BJ (cell line): ENCODE results near the gene SAMD14. TPM values are rescaled to one million over a fixed set of nuclear protein-coding genes. Genes with fewer than 3 reads are reported as not detected.
A peak's percentile ranks its signal among the peaks of the same experiment; 100 is the strongest.

Experiments used
- CTCF ChIA-PET: fragments of 350-600 bp; formaldehyde crosslinking; extraction: SDS; loops from one replicate; lab custom pipeline; 2021; ENCODE audit warnings: antibody characterized with exemption, inconsistent platforms; lab: Yijun Ruan, JAX
- POLR2A ChIA-PET: fragments of 300-600 bp; sonication (Branson Sonifier 250); formaldehyde crosslinking; extraction: SDS; loops from one replicate; lab custom pipeline; 2021; ENCODE audit warnings: antibody characterized with exemption; lab: Charles Lee
- DNase-seq: peaks from one replicate; pipeline ENCODE4 v3.0.0-alpha.2; 2011; ENCODE audit warnings: low read depth
- H3K27me3 ChIP-seq: 2 replicates; pipeline ENCODE4 v1.6.0; 2011; ENCODE audit warnings: low read length; ENCODE audit not compliant: control insufficient read depth, insufficient read depth
- H3K36me3 ChIP-seq: 2 replicates; pipeline ENCODE4 v1.5.1; 2011; ENCODE audit warnings: low read length; ENCODE audit not compliant: control insufficient read depth, insufficient read depth
- H3K4me3 ChIP-seq: 2 replicates; pipeline ENCODE4 v1.5.1; 2011; ENCODE audit warnings: low read depth, mild to moderate bottlenecking, control low read depth, low read length
- polyA plus RNA-seq: library from polyadenylated mRNA; depleted of rRNA; stranded (reverse); fragments of >200 nt; gene quantifications from 2 replicates; pipeline ENCODE4 v1.2.3, GENCODE V29; 2011
- TF ChIP-seq, protein P1 (sequence below): IDR thresholded peaks from 2 replicates; pipeline ENCODE4 v1.5.1; 2011; ENCODE audit warnings: low read depth, mild to moderate bottlenecking, control low read depth, inconsistent platforms, low read length, moderate library complexity; ENCODE audit not compliant: insufficient read depth

The SAMD14 gene
- polyA plus RNA-seq, 1 experiment = 5.3 TPM

GRCh38 chr17:50088952-50089825, 40.8 kb downstream of the SAMD14 start:
- H3K4me3 ChIP-seq = no peak overlapping the region
- TF ChIP-seq, protein P1, sequence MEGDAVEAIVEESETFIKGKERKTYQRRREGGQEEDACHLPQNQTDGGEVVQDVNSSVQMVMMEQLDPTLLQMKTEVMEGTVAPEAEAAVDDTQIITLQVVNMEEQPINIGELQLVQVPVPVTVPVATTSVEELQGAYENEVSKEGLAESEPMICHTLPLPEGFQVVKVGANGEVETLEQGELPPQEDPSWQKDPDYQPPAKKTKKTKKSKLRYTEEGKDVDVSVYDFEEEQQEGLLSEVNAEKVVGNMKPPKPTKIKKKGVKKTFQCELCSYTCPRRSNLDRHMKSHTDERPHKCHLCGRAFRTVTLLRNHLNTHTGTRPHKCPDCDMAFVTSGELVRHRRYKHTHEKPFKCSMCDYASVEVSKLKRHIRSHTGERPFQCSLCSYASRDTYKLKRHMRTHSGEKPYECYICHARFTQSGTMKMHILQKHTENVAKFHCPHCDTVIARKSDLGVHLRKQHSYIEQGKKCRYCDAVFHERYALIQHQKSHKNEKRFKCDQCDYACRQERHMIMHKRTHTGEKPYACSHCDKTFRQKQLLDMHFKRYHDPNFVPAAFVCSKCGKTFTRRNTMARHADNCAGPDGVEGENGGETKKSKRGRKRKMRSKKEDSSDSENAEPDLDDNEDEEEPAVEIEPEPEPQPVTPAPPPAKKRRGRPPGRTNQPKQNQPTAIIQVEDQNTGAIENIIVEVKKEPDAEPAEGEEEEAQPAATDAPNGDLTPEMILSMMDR = no peak
- no peak for DNase-seq
- H3K36me3 ChIP-seq = peaks cover 15% of the 10 kb centered on the region
- POLR2A ChIA-PET = no interaction called here
- no peaks in the 10 kb centered on the region for H3K27me3 ChIP-seq
- CTCF ChIA-PET = interaction anchor here (2.6 kb wide), 1 partner anchor 92 kb away, joined by 39 read pairs; the partner anchor contains the start of gene DLX3

DNA sequence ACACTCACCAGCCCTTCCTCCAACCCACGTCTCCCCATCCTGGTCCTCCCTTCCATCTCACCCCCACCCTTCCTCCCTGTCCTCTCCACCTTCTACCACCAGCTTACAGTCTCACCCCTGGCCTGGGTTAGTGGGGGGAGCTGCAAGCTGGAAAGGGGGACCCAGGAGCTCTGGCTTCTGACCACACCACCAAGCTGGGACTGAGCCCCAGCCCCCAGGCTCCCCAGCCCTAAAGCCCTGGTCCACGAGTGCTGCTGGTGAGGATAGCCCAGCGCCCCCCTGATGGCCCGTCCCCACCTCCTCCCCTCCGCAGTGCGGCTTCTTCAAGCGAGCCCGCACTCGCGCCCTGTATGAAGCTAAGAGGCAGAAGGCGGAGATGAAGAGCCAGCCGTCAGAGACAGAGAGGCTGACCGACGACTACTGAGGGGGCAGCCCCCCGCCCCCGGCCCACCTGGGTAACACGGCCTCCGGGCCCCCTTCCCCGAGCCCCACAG, 42.0 kb downstream of the SAMD14 start:
- peaks cover 15% of the 10 kb centered on the region for H3K36me3 ChIP-seq
- H3K4me3 ChIP-seq = no peak overlapping the region
- ChIA-PET POLR2A (no interaction called here), CTCF (interaction anchor here (0.5 to 2.7 kb wide), 36 partner anchors 8 to 662 kb away, joined by 3 to 102 read pairs (median 6); partner anchors contain the start of genes DLX3, ITGA3 and SAMD14)
- TF ChIP-seq, protein P1 = no peak
- H3K27me3 ChIP-seq = no peaks in the 10 kb centered on the region
- DNase-seq = no peak

GRCh38 chr17:50087246-50087911, 42.6 kb downstream of the SAMD14 start:
- no peak for DNase-seq
- TF ChIP-seq, protein P1 = peak; percentile 98
- Histone ChIP-seq H3K27me3 (no peaks in the 10 kb centered on the region), H3K4me3 (no peak overlapping the region), H3K36me3 (peaks cover 15% of the 10 kb centered on the region)
- ChIA-PET POLR2A (no interaction called here), CTCF (interaction anchor here (0.5 to 2.7 kb wide), 38 partner anchors 9 to 661 kb away, joined by 3 to 102 read pairs (median 6); partner anchors contain the start of genes DLX3, ITGA3 and SAMD14)

GRCh38 chr17:50081757-50082156, 48.2 kb downstream of the SAMD14 start:
- POLR2A ChIA-PET = no interaction called here
- CTCF ChIA-PET = interaction anchor here (0.6 to 5.3 kb wide), 10 partner anchors 11 to 529 kb away, joined by 3 to 37 read pairs (median 4); partner anchors contain the start of gene ITGA3
- no peak for DNase-seq

More at GRCh38 chr17:50081757-50082156, 48.2 kb downstream of the SAMD14 start:
- TF ChIP-seq, protein P1 = no peak
- Histone ChIP-seq H3K4me3 (no peak overlapping the region), H3K36me3 (peaks cover 42% of the 10 kb centered on the region), H3K27me3 (no peaks in the 10 kb centered on the region)
